ENCODE data around the gene PPM1F.
"Not testable (repeated sequence)": the region's sequence is repeated elsewhere in the genome, so short reads cannot be mapped to it uniquely, and the experiment has no call there.

GRCh38 chr22:21939935-21940334 lies 12.7 kb downstream of the PPM1F start:
- TF ChIP-seq CTCF (IDR thresholded peaks at IDR 0.05 in 8 of 11, conservative IDR thresholded peaks at IDR 0.05 in 3 of 11); POLR2AphosphoS5 (IDR thresholded peaks at IDR 0.05): not testable (repeated sequence)
